Measurements from ENCODE around the gene CDH23. TPM values are rescaled to one million over a fixed set of nuclear protein-coding genes. Genes with fewer than 3 reads are reported as not detected.

The CDH23 gene
- total and polyA plus RNA-seq, 5 donors = 2.4 to 6.3 (median 5.2) TPM

GRCh38 chr10:71457908-71458307 is 61.2 kb downstream of the CDH23 start:
- DNase-seq (no peak), ATAC-seq (no peak)
- Histone ChIP-seq H3K4me1 (ENCODE audit: control insufficient read depth, insufficient read depth, low read length) (no peaks in the 10 kb centered on the region), H3K4me3 (ENCODE audit: low read length) (no peak overlapping the region), H3K27ac (ENCODE audit: low read length) (no peak overlapping the region), H3K27me3 (ENCODE audit: control insufficient read depth, insufficient read depth) (no peaks in the 10 kb centered on the region), H3K9me3 (ENCODE audit: control insufficient read depth, low read length) (no peaks in the 10 kb centered on the region)
- 55% methylated on average over 4 of the region's 4 CpGs for WGBS
- intact Hi-C loops (cut with DNase I) = no loop called here

- H3K27ac ChIP-seq (ENCODE audit: low read length) = no peak overlapping the region
- H3K9me3 ChIP-seq (ENCODE audit: control insufficient read depth, low read length) = no peaks in the 10 kb centered on the region
- no peaks in the 10 kb centered on the region for H3K4me1 ChIP-seq (ENCODE audit: control insufficient read depth, insufficient read depth, low read length)
- intact Hi-C loops (cut with DNase I) = no loop called here
- no peak for DNase-seq
- no peak overlapping the region for H3K4me3 ChIP-seq (ENCODE audit: low read length)
- 85% methylated on average over 2 of the region's 2 CpGs for WGBS
- H3K27me3 ChIP-seq (ENCODE audit: control insufficient read depth, insufficient read depth) = no peaks in the 10 kb centered on the region
- no peak for ATAC-seq
Observed at GRCh38 chr10:71458387-71458786, 61.7 kb downstream of the CDH23 start.

GRCh38 chr10:71459513-71459912 is 62.8 kb downstream of the CDH23 start:
- 86% methylated on average over 5 of the region's 5 CpGs for WGBS

GRCh38 chr10:71460615-71461014 is 63.9 kb downstream of the CDH23 start:
- no peak for ATAC-seq
- Histone ChIP-seq H3K27me3 (ENCODE audit: control insufficient read depth, insufficient read depth) (no peaks in the 10 kb centered on the region), H3K4me1 (ENCODE audit: control insufficient read depth, insufficient read depth, low read length) (no peaks in the 10 kb centered on the region), H3K27ac (ENCODE audit: low read length) (no peak overlapping the region), H3K9me3 (ENCODE audit: control insufficient read depth, low read length) (no peaks in the 10 kb centered on the region), H3K4me3 (ENCODE audit: low read length) (no peak overlapping the region)
- DNase-seq = no peak
- intact Hi-C loops (cut with DNase I) = no loop called here
- WGBS = 91% methylated on average over 9 of the region's 9 CpGs

More at GRCh38 chr10:71459513-71459912, 62.8 kb downstream of the CDH23 start:
- H3K4me3 ChIP-seq (ENCODE audit: low read length) = no peak overlapping the region
- ATAC-seq = no peak
- no peak for DNase-seq
- intact Hi-C loops (cut with DNase I) = no loop called here
- no peak overlapping the region for H3K27ac ChIP-seq (ENCODE audit: low read length)
- no peaks in the 10 kb centered on the region for H3K27me3 ChIP-seq (ENCODE audit: control insufficient read depth, insufficient read depth)
- H3K4me1 ChIP-seq (ENCODE audit: control insufficient read depth, insufficient read depth, low read length) = no peaks in the 10 kb centered on the region
- H3K9me3 ChIP-seq (ENCODE audit: control insufficient read depth, low read length) = no peaks in the 10 kb centered on the region

- intact Hi-C loops (cut with DNase I) = no loop called here
Observed at GRCh38 chr10:71461457-71461856, 64.7 kb downstream of the CDH23 start.

GRCh38 chr10:71462062-71462935 is 65.6 kb downstream of the CDH23 start:
- DNase-seq (no peak), ATAC-seq (no peak)
- Histone ChIP-seq H3K4me3 (ENCODE audit: low read length) (no peak overlapping the region), H3K4me1 (ENCODE audit: control insufficient read depth, insufficient read depth, low read length) (no peaks in the 10 kb centered on the region), H3K27ac (ENCODE audit: low read length) (no peak overlapping the region), H3K27me3 (ENCODE audit: control insufficient read depth, insufficient read depth) (no peaks in the 10 kb centered on the region), H3K9me3 (ENCODE audit: control insufficient read depth, low read length) (no peaks in the 10 kb centered on the region)
- intact Hi-C loops (cut with DNase I) = no loop called here
- WGBS = 72% methylated on average over 19 of the region's 19 CpGs

More at GRCh38 chr10:71461457-71461856, 64.7 kb downstream of the CDH23 start:
- Histone ChIP-seq H3K9me3 (ENCODE audit: control insufficient read depth, low read length) (no peaks in the 10 kb centered on the region), H3K27ac (ENCODE audit: low read length) (no peak overlapping the region), H3K27me3 (ENCODE audit: control insufficient read depth, insufficient read depth) (no peaks in the 10 kb centered on the region), H3K4me1 (ENCODE audit: control insufficient read depth, insufficient read depth, low read length) (no peaks in the 10 kb centered on the region), H3K4me3 (ENCODE audit: low read length) (no peak overlapping the region)
- no peak for DNase-seq
- WGBS = 93% methylated on average over 13 of the region's 13 CpGs
- ATAC-seq = no peak

- H3K27ac ChIP-seq (ENCODE audit: low read length) = no peak overlapping the region
- H3K9me3 ChIP-seq (ENCODE audit: control insufficient read depth, low read length) = no peaks in the 10 kb centered on the region
- no peaks in the 10 kb centered on the region for H3K27me3 ChIP-seq (ENCODE audit: control insufficient read depth, insufficient read depth)
- DNase-seq (no peak), ATAC-seq (no peak)
- no peaks in the 10 kb centered on the region for H3K4me1 ChIP-seq (ENCODE audit: control insufficient read depth, insufficient read depth, low read length)
- 94% methylated on average over 7 of the region's 7 CpGs for WGBS
- intact Hi-C loops (cut with DNase I) = no loop called here
- H3K4me3 ChIP-seq (ENCODE audit: low read length) = no peak overlapping the region
Observed at GRCh38 chr10:71463111-71463510, 66.4 kb downstream of the CDH23 start.

GRCh38 chr10:71465551-71466252 is 69.0 kb downstream of the CDH23 start:
- WGBS = 77% methylated on average over 18 of the region's 18 CpGs
- Histone ChIP-seq H3K9me3 (ENCODE audit: control insufficient read depth, low read length) (no peaks in the 10 kb centered on the region), H3K27me3 (ENCODE audit: control insufficient read depth, insufficient read depth) (no peaks in the 10 kb centered on the region), H3K27ac (ENCODE audit: low read length) (no peak overlapping the region), H3K4me1 (ENCODE audit: control insufficient read depth, insufficient read depth, low read length) (no peaks in the 10 kb centered on the region), H3K4me3 (ENCODE audit: low read length) (no peak overlapping the region)
- DNase-seq (no peak), ATAC-seq (no peak)
- intact Hi-C loops (cut with DNase I) = no loop called here

- DNase-seq (no peak), ATAC-seq (no peak)
- intact Hi-C loops (cut with DNase I) = no loop called here
- Histone ChIP-seq H3K4me1 (ENCODE audit: control insufficient read depth, insufficient read depth, low read length) (no peaks in the 10 kb centered on the region), H3K9me3 (ENCODE audit: control insufficient read depth, low read length) (no peaks in the 10 kb centered on the region), H3K27ac (ENCODE audit: low read length) (no peak overlapping the region), H3K4me3 (ENCODE audit: low read length) (no peak overlapping the region), H3K27me3 (ENCODE audit: control insufficient read depth, insufficient read depth) (no peaks in the 10 kb centered on the region)
- 84% methylated on average over 6 of the region's 6 CpGs for WGBS
Observed at GRCh38 chr10:71466330-71466729, 69.6 kb downstream of the CDH23 start.

GRCh38 chr10:71467161-71467560 is 70.4 kb downstream of the CDH23 start:
- Histone ChIP-seq H3K4me3 (ENCODE audit: low read length) (no peak overlapping the region), H3K9me3 (ENCODE audit: control insufficient read depth, low read length) (no peaks in the 10 kb centered on the region), H3K27me3 (ENCODE audit: control insufficient read depth, insufficient read depth) (no peaks in the 10 kb centered on the region), H3K27ac (ENCODE audit: low read length) (no peak overlapping the region), H3K4me1 (ENCODE audit: control insufficient read depth, insufficient read depth, low read length) (no peaks in the 10 kb centered on the region)
- 92% methylated on average over 7 of the region's 7 CpGs for WGBS
- DNase-seq (no peak), ATAC-seq (no peak)
- intact Hi-C loops (cut with DNase I) = no loop called here

GRCh38 chr10:71467569-71468362 is 71.0 kb downstream of the CDH23 start:
- no peaks in the 10 kb centered on the region for H3K27me3 ChIP-seq (ENCODE audit: control insufficient read depth, insufficient read depth)
- H3K9me3 ChIP-seq (ENCODE audit: control insufficient read depth, low read length) = no peaks in the 10 kb centered on the region
- H3K4me3 ChIP-seq (ENCODE audit: low read length) = no peak overlapping the region
- 88% methylated on average over 9 of the region's 9 CpGs for WGBS
- no peak for DNase-seq
- peaks cover 4% of the 10 kb centered on the region for H3K4me1 ChIP-seq (ENCODE audit: control insufficient read depth, insufficient read depth, low read length)
- H3K27ac ChIP-seq (ENCODE audit: low read length) = no peak overlapping the region
- intact Hi-C loops (cut with DNase I) = no loop called here
- no peak for ATAC-seq

Data from right cardiac atrium (tissue), 5 donors.